Measurements from ENCODE around the gene NCOR2.
A peak's percentile ranks its signal among the peaks of the same experiment; 100 is the strongest.

NCOR2 gene

GRCh38 chr12:124566997-124567672 lies at the start of gene NCOR2:
NCOR2 (minus strand) TSS chr12:124567612; CDS start chr12:124495251, 72,361 bp downstream.
- H3K4me3 ChIP-seq (ENCODE audit: low read depth, low read length), result peak within 1 kb of the TSS; percentile 78

DNA sequence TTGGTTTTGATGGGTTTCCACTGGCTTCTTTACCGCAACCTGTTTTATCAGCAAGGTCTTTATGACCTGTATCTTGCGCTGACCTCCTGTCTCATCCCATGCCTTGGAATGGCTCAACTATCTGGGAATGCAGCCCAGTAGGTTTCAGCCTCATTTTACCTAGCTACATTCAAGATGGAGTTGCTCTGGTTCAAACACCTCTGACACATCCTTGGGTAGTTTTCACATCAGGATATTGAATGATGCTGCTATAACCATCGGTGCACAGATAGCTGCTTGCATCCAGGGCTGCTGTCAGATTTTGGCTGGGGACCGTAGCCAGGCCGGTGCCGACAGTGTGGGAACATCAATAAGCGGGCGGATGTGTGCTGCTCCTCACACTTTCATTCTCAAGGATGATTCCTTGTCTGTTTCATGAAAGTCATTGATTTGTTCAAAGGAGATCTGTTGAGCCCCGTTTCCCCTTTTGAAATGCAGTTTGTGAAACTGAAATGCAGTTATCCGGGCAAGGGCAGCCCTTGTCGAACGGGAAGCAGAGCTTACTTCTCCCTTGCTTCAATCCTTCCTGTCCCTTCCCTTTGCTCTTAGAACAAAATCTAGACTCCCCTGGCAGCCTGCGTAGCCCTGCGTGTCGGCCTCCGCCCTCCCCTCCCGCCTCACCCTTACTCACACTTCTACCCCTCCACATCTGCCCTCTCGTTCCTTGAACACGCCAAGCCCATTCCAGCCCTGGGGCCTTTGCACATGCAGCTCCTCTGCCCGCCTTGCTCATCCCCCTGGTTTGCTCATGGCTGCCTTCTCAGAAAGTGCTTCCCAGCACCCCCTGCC lies 49.2 kb upstream of the NCOR2 start:
- H3K4me3 ChIP-seq (ENCODE audit: low read depth, low read length), result no peak overlapping the region

- H3K4me3 ChIP-seq (ENCODE audit: low read depth, low read length), result no peak overlapping the region
These were observed 47.3 kb upstream of the NCOR2 start for GRCh38 chr12:124614512-124615292.

- no peak overlapping the region for H3K4me3 ChIP-seq (ENCODE audit: low read depth, low read length)
These were observed 45.8 kb upstream of the NCOR2 start for GRCh38 chr12:124613151-124613585.

- no peak overlapping the region for H3K4me3 ChIP-seq (ENCODE audit: low read depth, low read length)
These were observed 44.9 kb upstream of the NCOR2 start for GRCh38 chr12:124612410-124612680.

GRCh38 chr12:124611559-124612409 lies 44.4 kb upstream of the NCOR2 start:
- H3K4me3 ChIP-seq (ENCODE audit: low read depth, low read length), result no peak overlapping the region

- H3K4me3 ChIP-seq (ENCODE audit: low read depth, low read length), result no peak overlapping the region
These were observed 43.5 kb upstream of the NCOR2 start for GRCh38 chr12:124610629-124611558.

DNA sequence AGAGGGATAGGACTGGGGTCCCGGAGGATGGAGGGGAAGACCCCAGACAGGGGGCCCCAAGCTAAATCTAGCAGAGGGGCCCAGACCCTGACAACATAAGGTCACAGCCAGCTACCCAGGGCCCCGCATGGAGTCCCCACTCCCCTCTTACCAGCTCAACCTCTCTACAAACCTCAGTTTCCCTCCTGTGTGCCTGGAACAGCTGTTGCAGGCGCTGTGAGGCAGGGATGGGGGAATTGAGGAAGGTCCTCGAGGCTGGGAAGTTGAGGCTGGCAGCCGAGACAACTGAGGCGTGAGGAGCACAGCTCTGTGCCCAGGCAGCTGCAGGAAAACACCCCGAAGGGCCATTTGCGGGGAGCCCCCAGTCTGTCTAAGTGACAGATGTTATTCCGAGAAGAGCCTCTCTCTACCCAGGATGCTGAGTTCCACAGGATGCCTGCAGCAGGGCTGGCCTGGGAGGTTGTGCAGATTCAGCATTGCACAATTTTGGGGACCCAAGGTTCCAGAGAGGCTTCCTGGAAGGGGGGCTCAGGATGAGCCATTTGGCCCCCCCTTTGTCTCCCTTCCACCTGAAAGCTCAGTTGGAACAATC lies 42.7 kb upstream of the NCOR2 start:
- no peak overlapping the region for H3K4me3 ChIP-seq (ENCODE audit: low read depth, low read length)

GRCh38 chr12:124609041-124609989 lies 41.9 kb upstream of the NCOR2 start:
- no peak overlapping the region for H3K4me3 ChIP-seq (ENCODE audit: low read depth, low read length)

- H3K4me3 ChIP-seq (ENCODE audit: low read depth, low read length), result no peak overlapping the region
These were observed 41.0 kb upstream of the NCOR2 start for GRCh38 chr12:124608450-124608870.

GRCh38 chr12:124607681-124608425 lies 40.4 kb upstream of the NCOR2 start:
- H3K4me3 ChIP-seq (ENCODE audit: low read depth, low read length), result no peak overlapping the region

GRCh38 chr12:124605883-124606774 lies 38.7 kb upstream of the NCOR2 start:
- H3K4me3 ChIP-seq (ENCODE audit: low read depth, low read length), result no peak overlapping the region

GRCh38 chr12:124605150-124605882 lies 37.9 kb upstream of the NCOR2 start:
- no peak overlapping the region for H3K4me3 ChIP-seq (ENCODE audit: low read depth, low read length)

GRCh38 chr12:124604264-124604680 lies 36.9 kb upstream of the NCOR2 start:
- no peak overlapping the region for H3K4me3 ChIP-seq (ENCODE audit: low read depth, low read length)

DNA sequence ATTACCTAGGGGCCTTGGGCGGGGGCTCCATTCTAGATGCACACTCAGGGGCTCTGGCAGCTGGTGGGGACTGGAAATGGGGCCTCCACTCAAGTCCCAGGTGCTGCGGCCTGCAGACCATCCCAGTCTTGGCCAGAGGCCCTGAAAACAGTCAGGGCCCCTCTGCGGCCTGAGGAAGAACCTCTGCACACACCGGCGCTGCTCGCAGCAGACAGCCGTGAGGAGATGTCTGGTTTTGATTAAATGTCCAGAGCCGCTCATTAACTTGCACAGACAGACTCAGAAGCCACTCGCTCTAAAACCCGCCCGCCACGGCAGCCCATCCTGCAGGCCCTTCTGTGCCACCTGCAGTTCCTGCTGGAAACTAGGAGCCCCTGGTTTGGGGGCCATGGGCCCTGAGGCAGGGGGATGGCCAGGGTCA lies 36.4 kb upstream of the NCOR2 start:
- H3K4me3 ChIP-seq (ENCODE audit: low read depth, low read length), result no peak overlapping the region

- no peak overlapping the region for H3K4me3 ChIP-seq (ENCODE audit: low read depth, low read length)
These were observed 35.7 kb upstream of the NCOR2 start for GRCh38 chr12:124603100-124603541.
